NCI-H774 (cell line): ENCODE data around the gene MRPL58.

Source experiments
- DNase-seq: peaks from one replicate; lab custom pipeline; 2025; lab: John Stamatoyannopoulos, UW

Gene MRPL58

GRCh38 chr17:75047398-75048098 lies 35.1 kb downstream of the MRPL58 start:
- no peak for DNase-seq

- DNase-seq = no peak
These were observed 35.9 kb downstream of the MRPL58 start for GRCh38 chr17:75048249-75048878.

GRCh38 chr17:75049057-75049456 lies 36.6 kb downstream of the MRPL58 start:
- DNase-seq = no peak

- DNase-seq = no peak
These were observed 37.2 kb downstream of the MRPL58 start for GRCh38 chr17:75049706-75050105.

GRCh38 chr17:75051941-75052340 lies 39.5 kb downstream of the MRPL58 start:
- no peak for DNase-seq

- no peak for DNase-seq
These were observed 47.2 kb downstream of the MRPL58 start for GRCh38 chr17:75059369-75060345.

- DNase-seq = no peak
These were observed 48.1 kb downstream of the MRPL58 start for GRCh38 chr17:75060434-75061054.

GRCh38 chr17:75061055-75061438 lies 48.6 kb downstream of the MRPL58 start:
- no peak for DNase-seq

- DNase-seq = no peak
These were observed 49.1 kb downstream of the MRPL58 start for GRCh38 chr17:75061618-75062017.

- no peak for DNase-seq
These were observed 50.7 kb downstream of the MRPL58 start for GRCh38 chr17:75063201-75063600.

GRCh38 chr17:75063626-75064025 lies 51.2 kb downstream of the MRPL58 start:
- no peak for DNase-seq

- no peak for DNase-seq
These were observed 51.6 kb downstream of the MRPL58 start for GRCh38 chr17:75064040-75064439.

- DNase-seq = no peak
These were observed 52.0 kb downstream of the MRPL58 start for GRCh38 chr17:75064460-75064859.

GRCh38 chr17:75064867-75065561 lies 52.5 kb downstream of the MRPL58 start:
- DNase-seq = no peak

GRCh38 chr17:75065562-75066151 lies 53.2 kb downstream of the MRPL58 start:
- no peak for DNase-seq

- DNase-seq = no peak
These were observed 55.4 kb downstream of the MRPL58 start for GRCh38 chr17:75067856-75068255.

- DNase-seq = no peak
These were observed 56.3 kb downstream of the MRPL58 start for GRCh38 chr17:75068750-75069149.

- no peak for DNase-seq
These were observed 57.3 kb downstream of the MRPL58 start for GRCh38 chr17:75069783-75070182.
